Liver (tissue), 3 donors: ENCODE data around the gene TAAR9.

ENCODE experiments used
- EGR1 ChIP-seq, 2 donors: IDR thresholded peaks; 2 replicates each; pipeline ENCODE4 v1.6.1; 2016 to 2018; ENCODE audit warnings: antibody characterized with exemption in 2 of 2, low read depth in 2 of 2
- FOXA1 ChIP-seq: IDR thresholded peaks from 2 replicates; pipeline ENCODE4 v1.6.1; 2016; ENCODE audit warnings: antibody characterized with exemption
- GABPA ChIP-seq, 2 donors: IDR thresholded peaks in 1 of 2; conservative IDR thresholded peaks in 1 of 2; 2 replicates each; pipeline ENCODE4 v1.6.1; 2016; ENCODE audit warnings: antibody characterized with exemption in 2 of 2, mild to moderate bottlenecking in 1 of 2, moderate library complexity in 1 of 2
- JUND ChIP-seq, 2 donors: IDR thresholded peaks; 2 replicates each; pipeline ENCODE4 v1.6.1; 2016; ENCODE audit warnings: antibody characterized with exemption in 2 of 2
- MAX ChIP-seq: IDR thresholded peaks from 2 replicates; pipeline ENCODE4 v1.6.1; 2016; ENCODE audit warnings: antibody characterized with exemption
- RXRA ChIP-seq, 2 donors: IDR thresholded peaks; 2 replicates each; pipeline ENCODE4 v1.6.1; 2017 to 2018; ENCODE audit warnings: antibody characterized with exemption in 2 of 2, mild to moderate bottlenecking in 1 of 2
- TAF1 ChIP-seq: conservative IDR thresholded peaks from 2 replicates; pipeline ENCODE4 v1.6.1; 2016; ENCODE audit warnings: antibody characterized with exemption, mild to moderate bottlenecking
- YY1 ChIP-seq: IDR thresholded peaks from 2 replicates; pipeline ENCODE4 v1.6.1; 2016; ENCODE audit warnings: antibody characterized with exemption, mild to moderate bottlenecking
- TF ChIP-seq, protein P1 (sequence below): fragments of 150-350 bp; IDR thresholded peaks from 2 replicates; pipeline ENCODE4 v1.5.1; 2017; ENCODE audit warnings: improper control_type of control experiment, low read depth, low read length; ENCODE audit not compliant: missing input control
- TF ChIP-seq, protein P2 (sequence below): IDR thresholded peaks from 2 replicates; pipeline ENCODE4 v1.6.1; 2016; ENCODE audit warnings: antibody characterized with exemption
- TF ChIP-seq, protein P3 (sequence below): IDR thresholded peaks from 2 replicates; pipeline ENCODE4 v1.6.1; 2016; ENCODE audit warnings: antibody characterized with exemption
- donor health status: healthy.
- donor health status: healthy.

DNA sequence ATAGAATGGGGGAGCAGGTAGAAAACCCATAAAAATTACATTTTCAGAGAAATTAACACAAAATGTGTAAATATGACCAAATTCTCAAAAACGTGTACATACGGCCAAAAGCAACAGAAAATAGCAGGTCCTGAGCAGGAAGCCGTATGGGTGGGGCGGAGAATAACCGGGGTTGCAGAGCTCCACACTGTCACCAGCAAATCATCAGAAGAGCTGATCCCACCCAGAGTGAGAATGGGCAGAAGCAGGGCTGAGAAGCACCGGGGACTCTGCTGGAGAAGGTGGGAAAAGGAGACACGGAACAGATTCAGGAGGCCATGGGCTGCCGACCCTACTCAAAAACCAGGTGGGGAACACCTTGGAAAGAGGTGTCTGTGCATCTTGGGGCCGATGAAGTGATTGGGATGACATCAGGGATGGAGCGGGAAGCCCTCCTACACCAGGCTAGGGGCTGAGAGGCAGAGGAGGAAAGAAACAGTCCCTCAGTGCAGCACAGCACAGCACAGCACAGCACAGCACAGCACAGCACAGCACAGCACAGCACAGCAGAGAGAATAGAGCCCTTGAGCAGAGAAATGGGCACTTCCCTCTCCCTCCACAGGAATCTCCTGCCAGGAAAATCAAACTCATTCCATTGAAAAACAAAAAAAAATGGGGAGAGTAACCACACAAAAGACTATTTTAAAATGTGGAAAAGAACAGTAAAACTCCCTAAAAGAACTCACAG lies 47.4 kb upstream of the TAAR9 start:
- TF ChIP-seq, protein P1, sequence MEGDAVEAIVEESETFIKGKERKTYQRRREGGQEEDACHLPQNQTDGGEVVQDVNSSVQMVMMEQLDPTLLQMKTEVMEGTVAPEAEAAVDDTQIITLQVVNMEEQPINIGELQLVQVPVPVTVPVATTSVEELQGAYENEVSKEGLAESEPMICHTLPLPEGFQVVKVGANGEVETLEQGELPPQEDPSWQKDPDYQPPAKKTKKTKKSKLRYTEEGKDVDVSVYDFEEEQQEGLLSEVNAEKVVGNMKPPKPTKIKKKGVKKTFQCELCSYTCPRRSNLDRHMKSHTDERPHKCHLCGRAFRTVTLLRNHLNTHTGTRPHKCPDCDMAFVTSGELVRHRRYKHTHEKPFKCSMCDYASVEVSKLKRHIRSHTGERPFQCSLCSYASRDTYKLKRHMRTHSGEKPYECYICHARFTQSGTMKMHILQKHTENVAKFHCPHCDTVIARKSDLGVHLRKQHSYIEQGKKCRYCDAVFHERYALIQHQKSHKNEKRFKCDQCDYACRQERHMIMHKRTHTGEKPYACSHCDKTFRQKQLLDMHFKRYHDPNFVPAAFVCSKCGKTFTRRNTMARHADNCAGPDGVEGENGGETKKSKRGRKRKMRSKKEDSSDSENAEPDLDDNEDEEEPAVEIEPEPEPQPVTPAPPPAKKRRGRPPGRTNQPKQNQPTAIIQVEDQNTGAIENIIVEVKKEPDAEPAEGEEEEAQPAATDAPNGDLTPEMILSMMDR: no peak
- TF ChIP-seq FOXA1 (no peak), JUND (IDR thresholded peaks at IDR 0.05) (no peak), MAX (no peak), TAF1 (no peak), YY1 (no peak), GABPA (IDR thresholded peaks at IDR 0.05 in 1 of 2, conservative IDR thresholded peaks at IDR 0.05 in 1 of 2) (no peak), EGR1 (IDR thresholded peaks at IDR 0.05; ENCODE audit: low read depth in 2 of 2) (no peak), RXRA (IDR thresholded peaks at IDR 0.05) (no peak)
- TF ChIP-seq, protein P2, sequence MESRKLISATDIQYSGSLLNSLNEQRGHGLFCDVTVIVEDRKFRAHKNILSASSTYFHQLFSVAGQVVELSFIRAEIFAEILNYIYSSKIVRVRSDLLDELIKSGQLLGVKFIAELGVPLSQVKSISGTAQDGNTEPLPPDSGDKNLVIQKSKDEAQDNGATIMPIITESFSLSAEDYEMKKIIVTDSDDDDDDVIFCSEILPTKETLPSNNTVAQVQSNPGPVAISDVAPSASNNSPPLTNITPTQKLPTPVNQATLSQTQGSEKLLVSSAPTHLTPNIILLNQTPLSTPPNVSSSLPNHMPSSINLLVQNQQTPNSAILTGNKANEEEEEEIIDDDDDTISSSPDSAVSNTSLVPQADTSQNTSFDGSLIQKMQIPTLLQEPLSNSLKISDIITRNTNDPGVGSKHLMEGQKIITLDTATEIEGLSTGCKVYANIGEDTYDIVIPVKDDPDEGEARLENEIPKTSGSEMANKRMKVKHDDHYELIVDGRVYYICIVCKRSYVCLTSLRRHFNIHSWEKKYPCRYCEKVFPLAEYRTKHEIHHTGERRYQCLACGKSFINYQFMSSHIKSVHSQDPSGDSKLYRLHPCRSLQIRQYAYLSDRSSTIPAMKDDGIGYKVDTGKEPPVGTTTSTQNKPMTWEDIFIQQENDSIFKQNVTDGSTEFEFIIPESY: no peak
- TF ChIP-seq, protein P3, sequence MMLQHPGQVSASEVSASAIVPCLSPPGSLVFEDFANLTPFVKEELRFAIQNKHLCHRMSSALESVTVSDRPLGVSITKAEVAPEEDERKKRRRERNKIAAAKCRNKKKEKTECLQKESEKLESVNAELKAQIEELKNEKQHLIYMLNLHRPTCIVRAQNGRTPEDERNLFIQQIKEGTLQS: no peak
